Vagina (tissue), 2 donors: Measurements from ENCODE around the gene LRMDA. TPM values are rescaled to one million over a fixed set of nuclear protein-coding genes. Genes with fewer than 3 reads are reported as not detected.

Source experiments
- DNase-seq, 2 donors: peaks; one replicate each; pipeline ENCODE4 v3.0.0-alpha.2; 2017; ENCODE audit errors: extremely low spot score in 2 of 2
- H3K27ac ChIP-seq: fragments of 200-600 bp; sonication (generic); one replicate; pipeline ENCODE4 v1.5.1; 2019
- H3K27me3 ChIP-seq: fragments of 200-600 bp; sonication (generic); one replicate; pipeline ENCODE4 v1.5.1; 2019
- H3K36me3 ChIP-seq, 2 donors: fragments of 200-600 bp; sonication (generic); one replicate each; pipeline ENCODE4 v1.5.1; 2017 to 2019
- H3K4me1 ChIP-seq: fragments of 200-600 bp; sonication (generic); one replicate; pipeline ENCODE4 v1.5.1; 2019
- H3K4me3 ChIP-seq, 2 donors: fragments of 200-600 bp; sonication (generic); 1 replicate in 1 of 2; 2 replicates in 1 of 2; pipeline ENCODE4 v1.5.1; 2016 to 2019
- H3K9me3 ChIP-seq: fragments of 200-600 bp; sonication (generic); one replicate; pipeline ENCODE4 v1.5.1; 2019
- CTCF ChIP-seq, 3 experiments: fragments of 450-650 bp in 2 of 3; fragments of 200-600 bp in 1 of 3; sonication (generic) in 1 of 3; IDR thresholded peaks; one replicate each; pipeline ENCODE4 v1.5.1; 2017 to 2019; ENCODE audit warnings: antibody characterized with exemption in 3 of 3, mild to moderate bottlenecking in 2 of 3, moderate library complexity in 2 of 3
- POLR2A ChIP-seq, 2 donors: fragments of 450-650 bp; IDR thresholded peaks; one replicate each; pipeline ENCODE4 v1.6.1; 2017; ENCODE audit warnings: antibody characterized with exemption in 2 of 2, mild to moderate bottlenecking in 2 of 2, moderate library complexity in 2 of 2
- POLR2AphosphoS5 ChIP-seq, 2 donors: sonication (generic); formaldehyde crosslinking; IDR thresholded peaks; one replicate each; pipeline ENCODE4 v1.9.0; 2017; ENCODE audit warnings: antibody characterized with exemption in 2 of 2, mild to moderate bottlenecking in 2 of 2, low read depth in 1 of 2; ENCODE audit not compliant: insufficient read depth in 1 of 2
- intact Hi-C: fragments of 100-400 bp; cut with DNase I; formaldehyde crosslinking; loops from one replicate; pipeline ENCODE4 v1.15.1; 2023
- total RNA-seq: library from RNA; depleted of rRNA; stranded (reverse); fragments of >200 nt; gene quantifications from one replicate; pipeline ENCODE4 v1.2.3, GENCODE V29; 2016

Gene LRMDA
- total RNA-seq, 1 donor from 2014 or later = 22.6 TPM

- Histone ChIP-seq H3K27ac (no peak overlapping the region), H3K27me3 (no peaks in the 10 kb centered on the region), H3K4me1 (peaks cover 4% of the 10 kb centered on the region), H3K9me3 (peaks cover 10% of the 10 kb centered on the region), H3K4me3 (no peak overlapping the region), H3K36me3 (no peaks in the 10 kb centered on the region)
- intact Hi-C loops = no loop called here
- no peak for DNase-seq
- TF ChIP-seq POLR2A (IDR thresholded peaks at IDR 0.05) = no peak
Measured at GRCh38 chr10:75568450-75569130, 137.2 kb downstream of the LRMDA start.

- no peak for DNase-seq
- intact Hi-C loops = no loop called here
- no peak overlapping the region for H3K27ac ChIP-seq
- no peaks in the 10 kb centered on the region for H3K36me3 ChIP-seq
- H3K4me3 ChIP-seq = no peak overlapping the region
- H3K9me3 ChIP-seq = peaks cover 10% of the 10 kb centered on the region
- H3K4me1 ChIP-seq = peaks cover 4% of the 10 kb centered on the region
- no peaks in the 10 kb centered on the region for H3K27me3 ChIP-seq
- TF ChIP-seq POLR2AphosphoS5 (IDR thresholded peaks at IDR 0.05; ENCODE audit: insufficient read depth in 1 of 2, low read depth in 1 of 2) = no peak
- TF ChIP-seq POLR2A (IDR thresholded peaks at IDR 0.05) = no peak
- TF ChIP-seq CTCF (IDR thresholded peaks at IDR 0.05) = no peak
Measured at GRCh38 chr10:75569506-75569905, 138.1 kb downstream of the LRMDA start.

GRCh38 chr10:75572478-75572877 lies 141.1 kb downstream of the LRMDA start:
- Histone ChIP-seq H3K9me3 (peaks cover 10% of the 10 kb centered on the region), H3K36me3 (no peaks in the 10 kb centered on the region), H3K4me3 (no peak overlapping the region), H3K27ac (no peak overlapping the region), H3K4me1 (peaks cover 4% of the 10 kb centered on the region), H3K27me3 (no peaks in the 10 kb centered on the region)
- DNase-seq = no peak
- intact Hi-C loops = no loop called here
- no peak for TF ChIP-seq POLR2A (IDR thresholded peaks at IDR 0.05)

- H3K27ac ChIP-seq = no peak overlapping the region
- no peak for TF ChIP-seq POLR2A (IDR thresholded peaks at IDR 0.05)
- TF ChIP-seq POLR2AphosphoS5 (IDR thresholded peaks at IDR 0.05; ENCODE audit: insufficient read depth in 1 of 2, low read depth in 1 of 2) = no peak
- TF ChIP-seq CTCF (IDR thresholded peaks at IDR 0.05) = no peak
Measured at GRCh38 chr10:75575940-75576339, 144.5 kb downstream of the LRMDA start.

GRCh38 chr10:75582102-75582501 lies 150.7 kb downstream of the LRMDA start:
- peaks cover 23% of the 10 kb centered on the region for H3K9me3 ChIP-seq
- DNase-seq = no peak
- H3K27ac ChIP-seq = no peak overlapping the region
- no peaks in the 10 kb centered on the region for H3K36me3 ChIP-seq
- intact Hi-C loops = no loop called here
- H3K4me3 ChIP-seq = no peak overlapping the region
- no peaks in the 10 kb centered on the region for H3K27me3 ChIP-seq
- no peaks in the 10 kb centered on the region for H3K4me1 ChIP-seq
- TF ChIP-seq CTCF (IDR thresholded peaks at IDR 0.05) = no peak
- TF ChIP-seq POLR2A (IDR thresholded peaks at IDR 0.05) = no peak
- no peak for TF ChIP-seq POLR2AphosphoS5 (IDR thresholded peaks at IDR 0.05; ENCODE audit: insufficient read depth in 1 of 2, low read depth in 1 of 2)

More at GRCh38 chr10:75575940-75576339, 144.5 kb downstream of the LRMDA start:
- H3K36me3 ChIP-seq = no peaks in the 10 kb centered on the region
- no peaks in the 10 kb centered on the region for H3K27me3 ChIP-seq
- H3K9me3 ChIP-seq = peaks cover 12% of the 10 kb centered on the region
- no peak overlapping the region for H3K4me3 ChIP-seq
- H3K4me1 ChIP-seq = no peaks in the 10 kb centered on the region
- no peak for DNase-seq
- intact Hi-C loops = no loop called here

GRCh38 chr10:75585294-75585693 lies 153.9 kb downstream of the LRMDA start:
- Histone ChIP-seq H3K4me1 (no peaks in the 10 kb centered on the region), H3K27me3 (no peaks in the 10 kb centered on the region), H3K4me3 (no peak overlapping the region), H3K27ac (no peak overlapping the region), H3K36me3 (no peaks in the 10 kb centered on the region), H3K9me3 (peaks cover 23% of the 10 kb centered on the region)
- intact Hi-C loops = no loop called here
- DNase-seq = no peak
- TF ChIP-seq CTCF (IDR thresholded peaks at IDR 0.05) (no peak), POLR2AphosphoS5 (IDR thresholded peaks at IDR 0.05; ENCODE audit: insufficient read depth in 1 of 2, low read depth in 1 of 2) (no peak), POLR2A (IDR thresholded peaks at IDR 0.05) (no peak)
